Measurements from ENCODE around the gene UBASH3B. TPM values are rescaled to one million over a fixed set of nuclear protein-coding genes. Genes with fewer than 3 reads are reported as not detected.

UBASH3B gene
- total RNA-seq, 1 experiment from 2014 or later = 12.8 TPM

GRCh38 chr11:122779047-122779629 is 123.6 kb downstream of the UBASH3B start:
- DNase-seq (ENCODE audit: low read depth, low spot score) = no peak
- in situ Hi-C loops (cut with HindIII; ENCODE audit: low pct_unique_long_range_greater_than_20kb, low sequenced_read_pairs) = no loop called here

- no peak for DNase-seq (ENCODE audit: low read depth, low spot score)
- in situ Hi-C loops (cut with HindIII; ENCODE audit: low pct_unique_long_range_greater_than_20kb, low sequenced_read_pairs) = no loop called here
These were observed 124.9 kb downstream of the UBASH3B start for GRCh38 chr11:122780296-122780949.

GRCh38 chr11:122781378-122782195 is 126.1 kb downstream of the UBASH3B start:
- in situ Hi-C loops (cut with HindIII; ENCODE audit: low pct_unique_long_range_greater_than_20kb, low sequenced_read_pairs) = no loop called here
- peak; percentile 87 for DNase-seq (ENCODE audit: low read depth, low spot score)

GRCh38 chr11:122782222-122782621 is 126.7 kb downstream of the UBASH3B start:
- in situ Hi-C loops (cut with HindIII; ENCODE audit: low pct_unique_long_range_greater_than_20kb, low sequenced_read_pairs) = no loop called here

GRCh38 chr11:122784325-122784955 is 128.9 kb downstream of the UBASH3B start:
- no peak for DNase-seq (ENCODE audit: low read depth, low spot score)
- in situ Hi-C loops (cut with HindIII; ENCODE audit: low pct_unique_long_range_greater_than_20kb, low sequenced_read_pairs) = no loop called here

More at GRCh38 chr11:122782222-122782621, 126.7 kb downstream of the UBASH3B start:
- no peak for DNase-seq (ENCODE audit: low read depth, low spot score)

DNA sequence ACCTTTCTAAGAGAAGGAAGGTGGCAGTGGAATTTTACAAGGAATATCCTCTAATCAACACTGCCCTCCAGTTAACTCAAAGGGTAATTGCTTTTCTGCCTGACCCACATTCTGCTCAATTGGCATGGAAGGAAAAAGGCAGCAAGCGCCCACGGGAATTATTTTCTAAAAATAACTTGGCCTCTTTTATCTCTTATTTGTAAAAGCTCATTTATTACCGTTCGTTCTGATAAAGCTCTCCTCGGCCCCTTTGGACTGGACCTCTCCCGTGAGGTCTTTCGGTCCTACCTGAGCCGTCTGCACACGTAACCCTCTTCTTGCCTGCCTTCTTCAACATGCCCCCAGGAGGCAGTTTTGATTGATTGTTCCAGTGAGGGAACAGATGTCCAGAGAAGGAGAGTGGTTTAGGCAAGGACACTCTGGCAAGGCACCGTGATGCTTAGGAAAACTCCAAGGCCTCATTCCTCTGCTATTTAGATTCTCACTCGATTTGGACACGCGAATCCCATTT is 129.6 kb downstream of the UBASH3B start:
- in situ Hi-C loops (cut with HindIII; ENCODE audit: low pct_unique_long_range_greater_than_20kb, low sequenced_read_pairs) = no loop called here
- DNase-seq (ENCODE audit: low read depth, low spot score) = no peak

- in situ Hi-C loops (cut with HindIII; ENCODE audit: low pct_unique_long_range_greater_than_20kb, low sequenced_read_pairs) = no loop called here
- no peak for DNase-seq (ENCODE audit: low read depth, low spot score)
These were observed 131.4 kb downstream of the UBASH3B start for GRCh38 chr11:122786896-122787295.

GRCh38 chr11:122788781-122789535 is 133.4 kb downstream of the UBASH3B start:
- in situ Hi-C loops (cut with HindIII; ENCODE audit: low pct_unique_long_range_greater_than_20kb, low sequenced_read_pairs) = no loop called here

GRCh38 chr11:122789907-122790306 is 134.4 kb downstream of the UBASH3B start:
- DNase-seq (ENCODE audit: low read depth, low spot score) = no peak
- in situ Hi-C loops (cut with HindIII; ENCODE audit: low pct_unique_long_range_greater_than_20kb, low sequenced_read_pairs) = no loop called here

More at GRCh38 chr11:122788781-122789535, 133.4 kb downstream of the UBASH3B start:
- DNase-seq (ENCODE audit: low read depth, low spot score) = no peak

DNA sequence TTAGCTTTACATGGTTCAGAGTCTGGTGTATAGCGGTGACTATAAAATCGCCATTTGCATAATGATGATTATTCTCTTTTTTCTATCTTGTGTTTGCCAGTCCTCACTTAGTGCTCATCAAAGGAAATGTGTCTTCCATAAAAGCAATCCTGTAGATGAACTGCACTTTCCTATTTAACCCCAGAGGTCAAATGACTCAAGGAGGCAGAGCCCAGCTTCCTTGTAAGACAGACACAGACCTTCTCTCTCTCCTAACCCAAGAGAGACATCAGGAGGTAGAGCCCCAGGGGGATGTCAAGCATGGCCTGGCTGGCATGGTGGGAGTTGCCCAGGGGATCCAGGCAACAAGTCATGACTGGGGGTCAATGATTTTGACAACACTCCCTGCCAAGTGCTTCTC is 135.9 kb downstream of the UBASH3B start:
- DNase-seq (ENCODE audit: low read depth, low spot score) = peak; percentile 14
- in situ Hi-C loops (cut with HindIII; ENCODE audit: low pct_unique_long_range_greater_than_20kb, low sequenced_read_pairs) = no loop called here

DNA sequence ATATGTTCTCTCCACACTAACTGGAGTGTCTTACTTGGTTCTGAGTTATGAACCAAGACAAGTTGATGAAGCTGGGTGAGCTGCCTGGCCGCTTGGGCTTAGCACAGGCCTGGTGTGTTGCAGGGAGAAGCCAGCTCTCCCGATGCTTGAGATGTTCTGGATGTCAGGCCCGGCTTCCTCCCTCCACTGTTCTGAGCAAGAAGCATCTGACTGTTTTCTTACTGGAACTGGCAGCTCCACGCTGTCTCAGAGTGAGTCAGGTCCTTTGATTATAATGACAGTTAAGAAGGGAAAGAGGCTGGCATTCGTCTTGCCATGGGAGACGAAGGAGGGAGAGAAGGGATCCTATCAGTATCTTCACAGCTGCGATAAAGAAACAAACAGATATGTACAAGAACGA is 136.3 kb downstream of the UBASH3B start:
- in situ Hi-C loops (cut with HindIII; ENCODE audit: low pct_unique_long_range_greater_than_20kb, low sequenced_read_pairs) = no loop called here

DNA sequence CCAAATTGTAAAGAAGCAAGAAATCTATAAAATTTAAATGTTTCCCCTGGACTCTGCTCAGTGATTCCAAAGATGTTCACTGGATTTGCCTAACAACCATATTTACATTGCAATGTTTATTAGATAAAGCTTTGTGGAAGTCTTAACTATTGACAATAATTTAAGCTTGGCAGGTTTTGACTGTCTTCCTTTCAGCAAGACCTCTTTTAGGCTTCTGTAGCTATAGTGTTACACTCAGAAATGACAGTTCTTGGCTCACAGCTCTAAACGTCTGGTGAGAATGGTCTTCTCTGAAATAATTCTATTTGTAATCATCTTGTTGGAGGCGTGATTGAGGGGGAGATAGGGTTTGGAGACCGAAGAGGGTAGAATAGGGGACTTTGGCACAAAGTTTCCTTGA is 138.0 kb downstream of the UBASH3B start:
- in situ Hi-C loops (cut with HindIII; ENCODE audit: low pct_unique_long_range_greater_than_20kb, low sequenced_read_pairs) = no loop called here
- DNase-seq (ENCODE audit: low read depth, low spot score) = no peak

More for the DNA sequence above, 136.3 kb downstream of the UBASH3B start:
- peak; percentile 30 for DNase-seq (ENCODE audit: low read depth, low spot score)

DNA sequence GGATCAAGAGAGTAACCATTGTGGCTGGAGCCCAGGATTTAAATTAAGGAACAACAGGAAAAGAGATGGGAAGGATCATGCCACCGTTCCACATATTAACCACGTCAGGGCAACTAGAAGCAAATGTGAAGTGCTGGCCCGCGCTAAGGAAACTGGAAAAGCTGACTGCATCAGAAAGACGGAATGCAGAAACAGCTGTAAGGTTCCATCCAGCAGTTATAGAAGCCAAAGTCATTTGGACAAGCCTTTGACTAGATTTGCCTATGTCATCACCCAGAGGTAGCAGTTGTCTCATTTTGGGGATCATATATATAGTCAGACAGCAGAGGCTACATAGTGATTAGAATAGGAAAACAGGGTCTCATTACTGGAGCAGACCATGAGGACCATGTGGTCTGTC is 139.8 kb downstream of the UBASH3B start:
- in situ Hi-C loops (cut with HindIII; ENCODE audit: low pct_unique_long_range_greater_than_20kb, low sequenced_read_pairs) = no loop called here

GRCh38 chr11:122796128-122796717 is 140.7 kb downstream of the UBASH3B start:
- in situ Hi-C loops (cut with HindIII; ENCODE audit: low pct_unique_long_range_greater_than_20kb, low sequenced_read_pairs) = no loop called here
- DNase-seq (ENCODE audit: low read depth, low spot score) = peak; percentile 73

More for the DNA sequence above, 139.8 kb downstream of the UBASH3B start:
- DNase-seq (ENCODE audit: low read depth, low spot score) = no peak

GRCh38 chr11:122797651-122798050 is 142.1 kb downstream of the UBASH3B start:
- in situ Hi-C loops (cut with HindIII; ENCODE audit: low pct_unique_long_range_greater_than_20kb, low sequenced_read_pairs) = no loop called here
- peak; percentile 83 for DNase-seq (ENCODE audit: low read depth, low spot score)

DNA sequence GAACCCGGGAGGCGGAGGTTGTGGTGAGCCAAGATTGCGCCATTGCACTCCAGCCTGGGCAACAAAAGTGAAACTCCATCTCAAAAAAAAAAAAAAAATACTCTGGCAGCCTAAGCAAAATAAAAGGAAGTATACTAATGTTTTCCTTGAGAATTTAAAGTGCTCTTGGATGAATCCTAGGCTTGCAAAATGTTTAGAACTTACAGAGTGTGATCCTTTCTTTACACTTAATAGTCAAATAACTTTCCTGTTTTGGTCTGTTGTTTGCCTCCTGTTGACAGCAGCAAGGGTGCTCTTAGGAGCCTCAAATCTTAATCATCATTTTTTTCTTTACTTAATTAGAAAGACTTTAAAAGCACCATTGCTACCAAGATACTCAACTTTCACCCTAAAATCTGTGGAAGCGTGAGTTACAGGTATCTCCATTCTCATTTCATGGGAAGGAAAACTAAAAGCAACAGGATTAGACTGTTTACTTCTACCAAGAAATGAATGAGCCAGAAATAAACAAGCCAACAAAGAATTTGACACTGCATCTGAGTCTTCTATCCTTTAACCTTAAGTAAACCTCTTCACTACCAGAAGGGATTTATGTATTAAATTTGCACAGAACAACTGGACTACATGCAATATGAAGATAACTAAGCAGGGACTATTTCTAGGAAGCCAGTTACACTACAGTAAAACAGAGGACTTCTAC is 144.0 kb downstream of the UBASH3B start:
- DNase-seq (ENCODE audit: low read depth, low spot score) = no peak
- in situ Hi-C loops (cut with HindIII; ENCODE audit: low pct_unique_long_range_greater_than_20kb, low sequenced_read_pairs) = no loop called here
